Measurements from ENCODE around the gene SMS.

SMS gene

DNA sequence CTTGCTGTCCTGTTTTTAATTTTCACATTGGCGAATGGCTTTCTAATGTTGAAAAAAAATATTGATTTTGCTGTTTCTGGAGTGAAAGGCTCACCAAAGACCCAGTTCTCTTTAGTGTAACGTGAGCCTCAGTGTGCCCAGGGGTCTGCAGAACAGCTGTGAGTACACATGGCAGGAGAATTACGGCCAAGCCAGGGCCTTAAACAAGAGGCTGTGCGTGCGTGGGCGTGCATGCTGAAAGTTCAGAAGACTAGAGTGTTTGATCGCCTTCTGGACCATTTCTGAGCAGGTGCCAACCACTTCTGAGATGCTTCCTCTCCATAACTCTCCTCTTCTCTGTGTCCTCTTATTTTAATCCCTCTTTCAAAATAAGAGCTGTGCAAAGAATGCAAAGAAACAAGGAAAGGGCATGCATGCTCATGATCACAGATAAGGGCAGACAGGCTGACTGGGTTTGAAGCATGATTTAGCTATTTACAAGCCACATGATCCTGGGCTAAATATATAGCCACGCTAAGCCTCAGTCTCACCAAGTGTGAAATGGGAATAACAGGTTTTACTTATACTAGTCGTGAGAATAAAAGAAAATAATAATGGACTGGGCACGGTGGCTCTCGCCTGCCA, 101.5 kb downstream of the SMS start:
- no peak for DNase-seq

GRCh38 chrX:22043872-22044271, 103.4 kb downstream of the SMS start:
- no peak for DNase-seq
